Measurements from ENCODE around the gene ZNF776. TPM values are rescaled to one million over a fixed set of nuclear protein-coding genes. Genes with fewer than 3 reads are reported as not detected.
"Not testable (repeated sequence)": the region's sequence is repeated elsewhere in the genome, so short reads cannot be mapped to it uniquely, and the experiment has no call there.

ZNF776 gene
- 10 to 100 TPM in 7 of 8 experiments, 1 to 10 TPM in 1; 9.8 to 28.0 (median 15.7) TPM for total RNA-seq

DNA sequence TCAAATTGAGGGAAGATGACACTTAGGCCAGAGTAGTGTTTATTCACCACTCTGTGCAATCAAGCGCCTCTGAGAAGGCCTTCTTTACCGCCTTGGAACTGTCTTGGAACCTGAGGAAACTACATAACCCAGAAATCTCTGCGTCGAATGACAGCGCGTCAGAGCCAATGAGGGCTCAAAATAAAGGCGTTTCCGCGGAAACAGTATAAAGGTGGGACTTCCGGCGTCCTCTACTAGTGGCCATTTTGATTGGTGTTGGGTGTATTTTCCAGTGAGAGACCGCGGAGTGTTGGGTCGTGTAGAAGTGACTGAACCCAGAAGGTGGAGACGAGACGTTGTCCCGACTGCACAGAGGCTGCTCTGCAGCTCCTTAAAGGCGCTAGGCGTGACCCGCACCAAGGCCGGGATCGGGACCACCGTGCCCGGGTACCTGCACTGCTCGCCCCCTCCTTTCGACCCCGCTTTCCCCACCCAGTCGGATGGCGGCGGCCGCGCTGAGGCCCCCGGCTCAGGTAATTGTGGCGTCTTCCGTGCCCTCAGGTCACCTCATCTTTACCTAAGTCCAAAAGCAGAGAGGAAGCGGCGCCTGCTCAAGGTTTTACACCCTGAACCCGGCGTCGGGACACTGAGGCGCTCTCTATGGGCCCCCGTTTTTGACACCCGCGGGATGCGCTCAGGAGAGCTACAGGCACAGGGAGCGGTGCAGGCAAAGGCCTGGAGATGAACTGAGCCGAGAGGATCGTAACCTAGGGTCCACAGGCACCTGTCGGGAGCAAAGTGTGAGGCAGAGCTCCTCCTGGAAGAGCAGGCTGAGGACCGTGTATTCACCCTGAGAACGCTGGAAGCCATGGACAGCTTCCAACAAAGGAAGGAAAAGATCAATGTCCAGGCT is at the start of gene ZNF776:
Gene ZNF776, plus strand, starts transcription at position 236 of the 892 bp plus-strand sequence. Its CDS starts 244 bp downstream, at position 480.
- Histone ChIP-seq H3K4me3 (peak within 1 kb of the TSS; percentile 86 to 98 (median 88)), H3K27ac (peak within 1 kb of the TSS; percentile 92 to 93), H3K4me1 (replicated peaks in 1 of 2) (peaks cover 6 to 11% of the 10 kb centered on the region in 2 donors)
- in situ Hi-C loops (cut with MboI; ENCODE audit: low pct_unique_long_range_greater_than_20kb in 2 of 9, low sequenced_read_pairs in 9 of 9, unreplicated experiment in 9 of 9): no loop called here
- 0 to 67% (median 1%) methylated on average over 1 to 38 of the region's 51 CpGs for WGBS, 10 experiments
- peak; percentile 96 to 99 (median 99) for ATAC-seq (replicated peaks in 6 of 8)

- no peak overlapping the region for H3K4me3 ChIP-seq
- WGBS, 10 experiments: 93 to 100% (median 98%) methylated on average over 1 to 5 of the region's 6 CpGs; no CpG with 5 or more reads in 2 of the 10 experiments
These were observed 45.0 kb upstream of the ZNF776 start for GRCh38 chr19:57701625-57702024.

DNA sequence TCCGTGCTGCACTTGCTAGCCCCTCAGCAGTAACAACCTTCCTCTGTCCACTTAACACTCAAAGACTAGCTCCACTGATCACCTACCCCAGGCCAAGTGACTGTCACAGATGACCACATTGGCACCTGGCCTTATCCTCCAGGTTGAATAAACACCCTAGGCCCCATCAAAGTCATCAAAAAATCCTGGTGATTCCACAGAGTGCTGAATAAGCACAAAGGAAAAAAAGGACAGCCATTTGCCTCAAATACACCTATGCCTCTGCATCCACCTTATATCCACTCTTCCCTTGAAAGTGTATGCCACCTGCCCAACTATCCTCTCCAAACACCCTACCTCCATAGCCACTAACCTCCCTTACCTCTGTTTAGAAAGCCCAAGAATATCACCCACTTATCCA is 40.3 kb upstream of the ZNF776 start:
- in situ Hi-C loops (cut with MboI; ENCODE audit: low pct_unique_long_range_greater_than_20kb in 2 of 9, low sequenced_read_pairs in 9 of 9, unreplicated experiment in 9 of 9): no loop called here
- H3K4me3 ChIP-seq: no peak overlapping the region
- 88 to 100% (median 100%) methylated on average over 1 of the region's 1 CpG; no CpG with 5 or more reads in 6 of the 10 experiments for WGBS, 10 experiments

More at GRCh38 chr19:57701625-57702024, 45.0 kb upstream of the ZNF776 start:
- Histone ChIP-seq H3K27ac (no peak overlapping the region), H3K4me1 (replicated peaks in 1 of 2) (no peaks in the 10 kb centered on the region)
- no peak for ATAC-seq (replicated peaks in 6 of 8)
- in situ Hi-C loops (cut with MboI; ENCODE audit: low pct_unique_long_range_greater_than_20kb in 2 of 9, low sequenced_read_pairs in 9 of 9, unreplicated experiment in 9 of 9): no loop called here

GRCh38 chr19:57708641-57709361 is 37.8 kb upstream of the ZNF776 start, which contains the start of gene ZNF154:
Gene ZNF154, minus strand, starts transcription at chr19:57709204. Its CDS starts 233 bp downstream, at chr19:57708971.
- peak in 7 of 8 experiments; percentile 12 to 93 (median 64) for ATAC-seq (replicated peaks in 6 of 8)
- in situ Hi-C loops (cut with MboI; ENCODE audit: low pct_unique_long_range_greater_than_20kb in 2 of 9, low sequenced_read_pairs in 9 of 9, unreplicated experiment in 9 of 9): no loop called here
- Histone ChIP-seq H3K4me3 (peak within 1 kb of the TSS in 4 of 5 donors; percentile 19 to 41 (median 36)), H3K4me1 (replicated peaks in 1 of 2) (no peaks in the 10 kb centered on the region), H3K27ac (peak within 1 kb of the TSS in 1 of 2 donors; percentile 48)
- 0 to 25% (median 17%) methylated on average over 1 to 11 of the region's 53 CpGs; no CpG with 5 or more reads in 1 of the 10 experiments for WGBS, 10 experiments

More for the DNA sequence above, 40.3 kb upstream of the ZNF776 start:
- no peak for ATAC-seq (replicated peaks in 6 of 8)
- Histone ChIP-seq H3K27ac (no peak overlapping the region), H3K4me1 (replicated peaks in 1 of 2) (no peaks in the 10 kb centered on the region)

GRCh38 chr19:57709616-57710015 is 37.0 kb upstream of the ZNF776 start:
- H3K27ac ChIP-seq: no peak overlapping the region
- peak in 1 of 8 experiments; percentile 5 for ATAC-seq (replicated peaks in 6 of 8)
- in situ Hi-C loops (cut with MboI; ENCODE audit: low pct_unique_long_range_greater_than_20kb in 2 of 9, low sequenced_read_pairs in 9 of 9, unreplicated experiment in 9 of 9): no loop called here
- no peaks in the 10 kb centered on the region for H3K4me1 ChIP-seq (replicated peaks in 1 of 2)
- H3K4me3 ChIP-seq: no peak overlapping the region
- WGBS, 10 experiments: 26 to 96% (median 73%) methylated on average over 2 to 13 of the region's 15 CpGs; no CpG with 5 or more reads in 2 of the 10 experiments

DNA sequence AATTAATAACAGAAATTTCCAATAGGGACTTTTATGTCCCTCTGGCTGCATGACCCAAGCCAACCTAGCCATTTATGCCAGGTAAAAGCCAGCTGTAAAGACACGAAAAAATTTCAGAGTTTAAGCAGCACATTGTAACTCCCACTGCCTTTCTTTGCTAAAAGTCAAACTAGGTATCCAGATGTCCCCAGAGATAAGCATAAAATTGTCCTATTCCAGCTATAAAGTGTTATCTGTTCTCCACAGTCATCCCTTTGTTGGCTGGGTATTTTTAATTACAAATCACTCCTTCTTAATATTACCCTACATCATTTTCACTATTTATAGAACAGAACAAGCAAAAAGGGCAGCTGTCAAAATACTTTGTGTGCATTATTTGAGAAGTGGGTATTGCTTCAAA is 34.4 kb upstream of the ZNF776 start:
- 29 to 71% (median 50%) methylated on average over 1 of the region's 1 CpG; no CpG with 5 or more reads in 5 of the 10 experiments for WGBS, 10 experiments
- H3K4me1 ChIP-seq (replicated peaks in 1 of 2): no peaks in the 10 kb centered on the region
- H3K4me3 ChIP-seq: no peak overlapping the region
- H3K27ac ChIP-seq: no peak overlapping the region
- no peak for ATAC-seq (replicated peaks in 6 of 8)
- in situ Hi-C loops (cut with MboI; ENCODE audit: low pct_unique_long_range_greater_than_20kb in 2 of 9, low sequenced_read_pairs in 9 of 9, unreplicated experiment in 9 of 9): no loop called here

DNA sequence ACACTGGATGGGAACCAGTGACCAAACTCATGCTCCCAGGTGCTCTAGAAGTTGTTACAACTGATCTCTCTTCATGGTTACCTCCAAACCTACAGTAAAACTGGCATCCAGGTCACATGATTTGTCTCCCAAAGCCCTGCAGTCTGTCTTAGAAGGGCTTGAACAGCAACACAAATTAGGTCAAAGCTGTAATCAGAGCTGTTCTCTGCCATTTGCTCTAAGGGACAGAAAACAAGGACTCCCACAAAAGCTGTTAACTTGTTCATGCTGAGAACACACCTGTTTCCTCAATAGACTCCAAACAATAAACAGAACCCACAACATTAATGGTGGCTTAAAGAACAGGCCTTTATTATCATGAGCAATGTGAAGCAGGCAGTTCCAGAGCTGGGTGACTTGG is 27.2 kb upstream of the ZNF776 start:
- ATAC-seq (replicated peaks in 6 of 8): no peak
- in situ Hi-C loops (cut with MboI; ENCODE audit: low pct_unique_long_range_greater_than_20kb in 2 of 9, low sequenced_read_pairs in 9 of 9, unreplicated experiment in 9 of 9): no loop called here

GRCh38 chr19:57719901-57720519 is 26.6 kb upstream of the ZNF776 start:
- peak in 1 of 8 experiments; percentile 15 for ATAC-seq (replicated peaks in 6 of 8)
- H3K4me3 ChIP-seq: no peak overlapping the region
- no peaks in the 10 kb centered on the region for H3K4me1 ChIP-seq (replicated peaks in 1 of 2)
- in situ Hi-C loops (cut with MboI; ENCODE audit: low pct_unique_long_range_greater_than_20kb in 2 of 9, low sequenced_read_pairs in 9 of 9, unreplicated experiment in 9 of 9): no loop called here
- H3K27ac ChIP-seq: no peak overlapping the region
- WGBS, 10 experiments: 60 to 100% (median 86%) methylated on average over 1 to 4 of the region's 4 CpGs; no CpG with 5 or more reads in 3 of the 10 experiments

More for the DNA sequence above, 27.2 kb upstream of the ZNF776 start:
- Histone ChIP-seq H3K4me3 (no peak overlapping the region), H3K4me1 (replicated peaks in 1 of 2) (no peaks in the 10 kb centered on the region), H3K27ac (no peak overlapping the region)

DNA sequence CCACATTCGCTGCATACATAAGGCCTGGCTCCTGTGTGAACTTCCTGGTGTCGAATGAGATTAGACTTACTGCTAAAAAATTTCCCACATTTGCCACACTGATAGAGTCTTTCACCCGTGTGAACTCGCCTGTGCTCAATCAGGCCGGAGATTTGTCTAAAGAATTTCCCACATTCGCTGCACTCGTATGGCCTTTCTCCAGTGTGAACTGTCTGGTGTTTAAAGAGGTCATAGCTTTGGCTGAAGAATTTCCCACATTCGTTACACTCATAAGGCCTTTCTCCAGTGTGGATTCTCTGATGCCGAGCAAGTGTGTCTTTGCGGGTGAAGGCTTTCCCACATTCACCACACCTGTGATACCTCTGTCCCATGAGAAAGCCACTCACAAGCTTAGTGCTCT is 25.7 kb upstream of the ZNF776 start:
- Histone ChIP-seq H3K4me1 (replicated peaks in 1 of 2) (no peaks in the 10 kb centered on the region), H3K27ac (no peak overlapping the region), H3K4me3 (no peak overlapping the region)
- no peak for ATAC-seq (replicated peaks in 6 of 8)
- in situ Hi-C loops (cut with MboI; ENCODE audit: low pct_unique_long_range_greater_than_20kb in 2 of 9, low sequenced_read_pairs in 9 of 9, unreplicated experiment in 9 of 9): no loop called here
- 67 to 100% (median 97%) methylated on average over 1 to 9 of the region's 10 CpGs; no CpG with 5 or more reads in 2 of the 10 experiments for WGBS, 10 experiments

- H3K4me3 ChIP-seq; in situ Hi-C loops (cut with MboI; ENCODE audit: low pct_unique_long_range_greater_than_20kb in 2 of 9, low sequenced_read_pairs in 9 of 9, unreplicated experiment in 9 of 9): not testable (repeated sequence)
- ATAC-seq (replicated peaks in 6 of 8): peak in 5 of 8 experiments; percentile 53 to 91 (median 68)
These were observed 8.3 kb upstream of the ZNF776 start for GRCh38 chr19:57738320-57738719.

DNA sequence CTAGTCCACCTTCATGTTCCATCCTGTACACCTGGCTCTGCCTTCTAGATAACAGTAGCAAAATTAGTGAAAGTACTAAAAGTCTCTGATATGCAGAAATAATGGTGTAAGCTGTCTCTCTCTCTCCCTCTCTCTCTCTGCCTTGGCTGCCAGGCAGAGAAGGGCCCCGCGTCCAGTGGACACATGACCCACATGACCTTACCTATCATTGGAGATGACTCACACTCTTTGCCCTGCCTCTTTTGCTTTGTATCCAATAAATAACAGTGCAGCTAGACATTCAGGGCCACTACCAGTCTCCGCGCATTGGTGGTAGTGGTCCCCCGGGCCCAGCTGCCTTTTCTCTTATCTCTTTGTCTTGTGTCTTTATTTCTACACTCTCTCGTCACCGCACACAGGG is 7.8 kb upstream of the ZNF776 start:
- in situ Hi-C loops (cut with MboI; ENCODE audit: low pct_unique_long_range_greater_than_20kb in 2 of 9, low sequenced_read_pairs in 9 of 9, unreplicated experiment in 9 of 9); ATAC-seq (replicated peaks in 6 of 8); H3K27ac ChIP-seq; H3K4me1 ChIP-seq (replicated peaks in 1 of 2); H3K4me3 ChIP-seq: not testable (repeated sequence)
- 94 to 100% (median 100%) methylated on average over 1 to 3 of the region's 7 CpGs; no CpG with 5 or more reads in 6 of the 10 experiments for whole genome bisulfite sequencing, 10 experiments

More at GRCh38 chr19:57738320-57738719, 8.3 kb upstream of the ZNF776 start:
- H3K4me1 ChIP-seq (replicated peaks in 1 of 2); H3K27ac ChIP-seq: not testable (repeated sequence)
- WGBS, 10 experiments: 0 to 26% (median 0%) methylated on average over 1 to 7 of the region's 10 CpGs; no CpG with 5 or more reads in 3 of the 10 experiments

GRCh38 chr19:57747472-57747807 is 825 bp downstream of the ZNF776 start:
- Histone ChIP-seq H3K4me1 (replicated peaks in 1 of 2) (peaks cover 6 to 11% of the 10 kb centered on the region in 2 donors), H3K27ac (peak overlapping the region; percentile 92 to 93), H3K4me3 (peak overlapping the region; percentile 86 to 98 (median 88))
- no peak for ATAC-seq (replicated peaks in 6 of 8)
- WGBS, 10 experiments: 0 to 100% (median 33%) methylated on average over 1 to 4 of the region's 6 CpGs; no CpG with 5 or more reads in 3 of the 10 experiments
- in situ Hi-C loops (cut with MboI; ENCODE audit: low pct_unique_long_range_greater_than_20kb in 2 of 9, low sequenced_read_pairs in 9 of 9, unreplicated experiment in 9 of 9): no loop called here
